ENCODE measurements around the gene HDAC9.

DNA sequence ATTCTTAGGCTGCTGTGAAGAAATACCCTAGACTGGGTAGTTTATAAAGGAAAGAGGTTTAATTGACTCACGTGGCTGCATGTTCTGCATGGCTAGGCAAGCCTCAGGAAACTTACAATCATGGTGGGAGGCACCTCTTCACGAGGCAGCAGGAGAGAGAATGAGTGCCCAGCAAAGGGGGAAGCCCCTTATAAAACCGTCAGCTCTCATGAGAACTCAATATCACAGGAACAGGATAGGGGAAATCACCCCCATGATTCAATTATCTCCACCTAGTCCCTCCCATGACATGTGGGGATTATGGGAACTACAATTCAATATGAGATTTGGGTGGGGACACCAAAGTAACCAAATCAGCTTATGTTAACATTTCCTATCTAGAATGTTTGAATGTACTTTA, 362.7 kb downstream of the HDAC9 start:
- no peak for TF ChIP-seq CTCF (IDR thresholded peaks at IDR 0.05; ENCODE audit: borderline replicate concordance, extremely low read depth, low read length, poor library complexity, severe bottlenecking)
- no peak for TF ChIP-seq EZH2 (IDR thresholded peaks at IDR 0.05; ENCODE audit: borderline replicate concordance, low read depth, low read length, severe bottlenecking)

Data from DND-41 (cell line).